Pons (tissue), 1 donor: ENCODE data around the gene CCDC85A.
"Not testable (repeated sequence)": the region's sequence is repeated elsewhere in the genome, so short reads cannot be mapped to it uniquely, and the experiment has no call there.

ENCODE experiments used
- DNase-seq: peaks from one replicate; pipeline ENCODE4 v3.0.0-alpha.2; 2016; ENCODE audit warnings: low spot score

Gene CCDC85A

GRCh38 chr2:56183643-56184499, at the start of gene CCDC85A:
TSS of gene CCDC85A (plus strand) at chr2:56183990. CDS start at chr2:56184625, 635 bp downstream.
- peak; percentile 69 for DNase-seq

- DNase-seq, result no peak
Measured at GRCh38 chr2:56134861-56135260, 48.9 kb upstream of the CCDC85A start.

- not testable (repeated sequence) for DNase-seq
Measured at GRCh38 chr2:56142497-56143061, 41.2 kb upstream of the CCDC85A start.

- DNase-seq, result no peak
Measured at GRCh38 chr2:56147907-56148306, 35.9 kb upstream of the CCDC85A start.

- no peak for DNase-seq
Measured at GRCh38 chr2:56148825-56149224, 35.0 kb upstream of the CCDC85A start.

- no peak for DNase-seq
Measured at GRCh38 chr2:56151841-56152240, 31.9 kb upstream of the CCDC85A start.

GRCh38 chr2:56155188-56155587, 28.6 kb upstream of the CCDC85A start:
- no peak for DNase-seq

- DNase-seq, result not testable (repeated sequence)
Measured at GRCh38 chr2:56159875-56160274, 23.9 kb upstream of the CCDC85A start.

GRCh38 chr2:56167616-56168562, 15.9 kb upstream of the CCDC85A start:
- DNase-seq, result no peak

- no peak for DNase-seq
Measured at GRCh38 chr2:56169521-56169920, 14.3 kb upstream of the CCDC85A start.

- DNase-seq, result no peak
Measured at GRCh38 chr2:56170504-56170903, 13.3 kb upstream of the CCDC85A start.

GRCh38 chr2:56170988-56171387, 12.8 kb upstream of the CCDC85A start:
- DNase-seq, result no peak

GRCh38 chr2:56175779-56176178, 8.0 kb upstream of the CCDC85A start:
- no peak for DNase-seq

GRCh38 chr2:56177420-56178220, 6.2 kb upstream of the CCDC85A start:
- DNase-seq, result no peak

- DNase-seq, result no peak
Measured at GRCh38 chr2:56179931-56180330, 3.9 kb upstream of the CCDC85A start.

- DNase-seq, result no peak
Measured at GRCh38 chr2:56182420-56182819, 1.4 kb upstream of the CCDC85A start.

- no peak for DNase-seq
Measured at GRCh38 chr2:56184500-56185011, 766 bp downstream of the CCDC85A start.

GRCh38 chr2:56185101-56185581, 1.4 kb downstream of the CCDC85A start:
- DNase-seq, result peak; percentile 42

- peak; percentile 32 for DNase-seq
Measured at GRCh38 chr2:56185582-56186046, 1.8 kb downstream of the CCDC85A start.

- DNase-seq, result peak; percentile 54
Measured at GRCh38 chr2:56191617-56192016, 7.8 kb downstream of the CCDC85A start.
